HFF-Myc (cell line): ENCODE measurements around the gene DMWD.

Source experiments
- DNase-seq: peaks from one replicate; pipeline ENCODE4 v3.0.0-alpha.2; 2011; ENCODE audit warnings: low read depth; ENCODE audit errors: extremely low read depth
- H3K4me3 ChIP-seq: replicated peaks from 2 replicates; pipeline ENCODE4 v1.5.1; 2011; ENCODE audit warnings: low read depth, mild to moderate bottlenecking, control low read depth, low read length
- CTCF ChIP-seq: IDR thresholded peaks from 2 replicates; pipeline ENCODE4 v1.5.1; 2012; ENCODE audit warnings: mild to moderate bottlenecking, low read depth, low read length, control low read depth; ENCODE audit errors: missing control alignments

DMWD gene

GRCh38 chr19:45822716-45823115 is 30.1 kb upstream of the DMWD start:
- no peak overlapping the region for H3K4me3 ChIP-seq
- DNase-seq: no peak
- TF ChIP-seq CTCF: no peak

- no peak overlapping the region for H3K4me3 ChIP-seq
- no peak for DNase-seq
- no peak for TF ChIP-seq CTCF
These were observed 28.9 kb upstream of the DMWD start for GRCh38 chr19:45821570-45821969.

- TF ChIP-seq CTCF: no peak
- no peak for DNase-seq
- no peak overlapping the region for H3K4me3 ChIP-seq
These were observed 28.5 kb upstream of the DMWD start for GRCh38 chr19:45821103-45821521.

GRCh38 chr19:45820413-45821102 is 27.9 kb upstream of the DMWD start:
- no peak for TF ChIP-seq CTCF
- no peak overlapping the region for H3K4me3 ChIP-seq

GRCh38 chr19:45819769-45820168 is 27.1 kb upstream of the DMWD start:
- no peak overlapping the region for H3K4me3 ChIP-seq
- no peak for DNase-seq
- no peak for TF ChIP-seq CTCF

More at GRCh38 chr19:45820413-45821102, 27.9 kb upstream of the DMWD start:
- no peak for DNase-seq

GRCh38 chr19:45817725-45818301 is 25.2 kb upstream of the DMWD start:
- DNase-seq: no peak
- no peak for TF ChIP-seq CTCF
- no peak overlapping the region for H3K4me3 ChIP-seq
